Measurements from ENCODE around the gene TTC7B.
"Not testable (repeated sequence)": the region's sequence is repeated elsewhere in the genome, so short reads cannot be mapped to it uniquely, and the experiment has no call there.

Gene TTC7B

DNA sequence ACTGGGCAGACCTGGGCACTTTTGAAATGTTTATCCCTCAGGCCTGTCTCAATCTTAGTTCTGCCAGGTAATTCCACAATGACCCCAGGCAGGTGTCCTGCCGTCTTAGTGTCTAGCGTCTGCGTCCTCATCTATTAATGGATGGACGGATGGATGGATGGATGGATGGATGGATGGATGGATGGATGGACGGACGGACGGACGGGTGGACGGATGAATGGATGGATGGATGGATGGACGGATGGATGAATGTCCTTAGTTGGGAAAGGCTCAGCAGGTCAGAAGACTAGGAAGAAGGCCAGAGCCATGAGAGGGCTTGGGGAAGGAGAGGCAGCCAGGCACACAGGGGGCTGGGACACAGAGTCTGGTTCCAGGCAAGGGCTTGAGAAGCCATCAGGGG is 278.1 kb downstream of the TTC7B start:
- no peak for DNase-seq

GRCh38 chr14:90536511-90537191 is 279.6 kb downstream of the TTC7B start:
- DNase-seq, result no peak

DNA sequence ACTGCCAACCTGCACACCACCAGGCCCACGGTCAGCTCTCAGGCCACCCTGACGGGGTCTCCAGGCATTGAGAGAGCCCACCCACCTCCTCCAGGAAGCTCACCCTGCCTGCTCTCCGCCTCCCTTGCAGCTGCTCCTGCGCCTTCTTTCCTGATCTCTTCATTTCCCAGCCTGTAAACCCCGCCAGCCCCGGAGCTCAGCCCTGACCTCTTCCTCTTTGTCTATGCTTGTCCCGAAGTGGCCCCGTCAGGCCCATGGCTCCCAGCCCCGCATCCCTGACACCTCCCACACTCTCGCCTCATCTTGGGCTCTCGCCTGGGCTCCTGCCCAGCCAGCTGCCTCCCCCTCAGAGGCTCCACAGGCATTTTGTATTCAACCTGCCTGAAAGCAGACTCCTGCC is 280.1 kb downstream of the TTC7B start:
- no peak for DNase-seq

- no peak for DNase-seq
These were observed 280.6 kb downstream of the TTC7B start for GRCh38 chr14:90535556-90536090.

GRCh38 chr14:90534838-90535555 is 281.2 kb downstream of the TTC7B start:
- DNase-seq, result no peak

DNA sequence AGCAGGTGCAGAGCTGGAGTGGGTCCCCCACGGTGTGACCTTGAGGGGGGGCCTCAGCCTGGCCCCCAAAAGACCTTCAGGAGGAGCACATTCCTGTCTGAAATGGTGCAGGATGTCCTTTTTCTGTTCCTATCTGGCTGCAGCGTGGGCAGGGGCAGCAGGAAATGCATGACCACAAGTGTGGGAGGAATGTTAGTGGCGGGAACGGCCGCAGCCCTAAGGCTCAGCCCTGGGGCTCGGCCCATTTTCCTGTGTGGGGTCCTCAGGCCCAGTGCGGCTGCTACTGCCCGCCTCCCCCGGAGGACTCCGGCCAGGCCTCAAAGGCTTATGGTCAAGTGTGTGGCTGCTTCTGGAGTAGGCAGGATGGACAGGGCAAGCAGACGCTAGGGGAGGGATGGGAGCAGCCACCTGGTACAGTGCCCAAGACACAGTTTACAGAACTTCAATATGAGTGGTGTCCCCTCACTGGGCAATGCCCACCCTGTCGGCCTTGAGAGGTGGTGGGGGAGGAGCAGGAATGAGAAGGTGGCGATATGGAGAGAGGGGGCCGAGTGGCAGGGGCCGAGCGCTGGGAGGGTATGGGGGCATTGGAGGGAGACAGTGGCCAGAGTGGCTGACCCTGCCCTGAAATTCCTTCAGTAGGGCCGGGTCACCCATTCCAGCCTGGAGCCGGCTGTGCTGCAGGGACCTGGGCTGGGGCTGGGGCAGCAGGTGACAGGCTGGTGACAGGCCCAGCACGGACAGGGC is 282.0 kb downstream of the TTC7B start:
- DNase-seq, result no peak

- DNase-seq, result no peak
These were observed 282.6 kb downstream of the TTC7B start for GRCh38 chr14:90533591-90534021.

GRCh38 chr14:90532826-90533525 is 283.3 kb downstream of the TTC7B start:
- no peak for DNase-seq

DNA sequence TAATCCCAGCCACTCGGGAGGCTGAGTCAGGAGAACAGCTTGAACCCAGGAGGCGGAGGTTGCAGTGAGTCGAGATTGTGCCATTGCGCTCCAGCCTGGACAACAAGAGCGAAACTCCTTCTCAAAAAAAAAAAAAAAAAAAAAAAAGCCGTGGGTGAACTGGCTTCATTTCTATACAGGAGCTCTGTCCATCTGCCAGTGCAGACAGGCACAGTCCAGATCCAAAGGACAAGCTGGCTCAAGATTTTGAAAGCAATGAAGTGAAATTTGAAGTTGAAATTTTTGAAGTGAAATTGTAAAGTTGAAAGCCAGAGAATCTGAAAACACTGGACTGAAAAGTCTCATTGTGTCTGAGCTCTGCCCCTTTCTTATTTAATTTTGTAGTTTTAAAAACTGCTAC is 284.7 kb downstream of the TTC7B start:
- DNase-seq, result no peak

GRCh38 chr14:90530523-90530922 is 285.7 kb downstream of the TTC7B start:
- no peak for DNase-seq

- no peak for DNase-seq
These were observed 288.3 kb downstream of the TTC7B start for GRCh38 chr14:90527978-90528377.

GRCh38 chr14:90526536-90526935 is 289.7 kb downstream of the TTC7B start:
- DNase-seq, result not testable (repeated sequence)

DNA sequence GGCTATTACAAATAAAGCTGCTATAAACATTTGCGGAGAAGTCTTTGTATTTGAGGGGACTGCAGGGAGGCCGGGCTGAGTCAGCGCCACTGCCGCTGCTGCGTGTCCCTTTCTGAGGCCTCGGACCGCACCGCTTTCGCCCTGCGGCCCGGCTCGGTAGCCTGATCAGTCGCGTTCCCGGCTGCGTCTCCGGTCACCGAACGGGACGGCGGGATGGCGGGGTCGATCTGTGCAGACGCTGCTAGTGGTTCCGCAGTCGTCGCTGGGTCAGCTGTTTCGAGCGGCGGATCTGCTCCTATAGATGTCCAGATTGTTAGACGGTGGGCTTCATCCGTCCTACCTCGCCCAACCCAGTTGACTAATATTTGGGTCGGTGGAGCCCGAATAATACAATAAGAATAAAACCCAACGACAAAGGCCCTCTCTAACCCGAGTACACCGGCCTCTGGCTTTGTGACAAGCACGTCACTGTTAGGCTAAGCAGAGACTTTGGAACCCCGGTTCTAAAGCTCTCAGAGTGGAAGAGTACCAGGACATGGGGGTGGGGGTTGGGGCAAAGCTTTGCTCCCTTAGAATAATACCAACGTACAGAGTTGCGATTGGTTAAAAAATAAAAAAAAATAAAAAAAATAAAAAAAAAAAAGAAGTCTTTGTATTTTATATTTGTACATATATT is 290.7 kb downstream of the TTC7B start:
- not testable (repeated sequence) for DNase-seq

- no peak for DNase-seq
These were observed 292.0 kb downstream of the TTC7B start for GRCh38 chr14:90523961-90524875.

GRCh38 chr14:90523544-90523943 is 292.7 kb downstream of the TTC7B start:
- no peak for DNase-seq

- DNase-seq, result no peak
These were observed 293.5 kb downstream of the TTC7B start for GRCh38 chr14:90522571-90523191.

GRCh38 chr14:90521930-90522483 is 294.2 kb downstream of the TTC7B start:
- no peak for DNase-seq

GRCh38 chr14:90521084-90521929 is 294.9 kb downstream of the TTC7B start:
- DNase-seq, result no peak

- DNase-seq, result no peak
These were observed 295.9 kb downstream of the TTC7B start for GRCh38 chr14:90520326-90520725.

Measured in GOT3 (cell line).